Activated naive CD4-positive, alpha-beta T cell (primary cell): Measurements from ENCODE around the gene PODNL1.
A peak's percentile ranks its signal among the peaks of the same experiment; 100 is the strongest.

Experiments
- DNase-seq, 4 experiments: peaks; one replicate each; lab custom pipeline; 2025; lab: John Stamatoyannopoulos, UW

The PODNL1 gene

DNA sequence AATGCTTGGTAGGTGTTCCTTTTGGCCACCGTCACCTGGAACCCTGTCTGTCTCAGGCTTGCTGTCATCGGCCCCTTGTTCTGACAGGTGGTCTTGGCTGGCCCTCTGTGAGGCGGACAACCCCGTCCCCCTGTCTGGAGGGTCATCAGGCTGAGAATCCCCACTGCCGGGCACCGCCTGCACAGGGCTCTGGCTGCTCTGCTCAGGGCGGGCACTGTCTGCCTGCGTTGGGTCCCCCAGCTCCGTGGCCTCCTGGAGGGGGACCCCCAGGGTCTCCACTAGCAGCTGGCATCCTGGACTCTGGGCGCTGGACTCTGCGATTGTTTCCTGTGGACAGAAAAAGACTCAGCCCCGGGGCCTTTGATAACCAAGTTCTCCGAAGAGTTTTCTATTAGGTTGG lies 48.1 kb downstream of the PODNL1 start:
- DNase-seq, result no peak

- DNase-seq, result no peak
These were observed 49.9 kb downstream of the PODNL1 start for GRCh38 chr19:13888281-13888680.

GRCh38 chr19:13887517-13887916 lies 50.7 kb downstream of the PODNL1 start:
- no peak for DNase-seq

- no peak for DNase-seq
These were observed 51.2 kb downstream of the PODNL1 start for GRCh38 chr19:13887018-13887436.

DNA sequence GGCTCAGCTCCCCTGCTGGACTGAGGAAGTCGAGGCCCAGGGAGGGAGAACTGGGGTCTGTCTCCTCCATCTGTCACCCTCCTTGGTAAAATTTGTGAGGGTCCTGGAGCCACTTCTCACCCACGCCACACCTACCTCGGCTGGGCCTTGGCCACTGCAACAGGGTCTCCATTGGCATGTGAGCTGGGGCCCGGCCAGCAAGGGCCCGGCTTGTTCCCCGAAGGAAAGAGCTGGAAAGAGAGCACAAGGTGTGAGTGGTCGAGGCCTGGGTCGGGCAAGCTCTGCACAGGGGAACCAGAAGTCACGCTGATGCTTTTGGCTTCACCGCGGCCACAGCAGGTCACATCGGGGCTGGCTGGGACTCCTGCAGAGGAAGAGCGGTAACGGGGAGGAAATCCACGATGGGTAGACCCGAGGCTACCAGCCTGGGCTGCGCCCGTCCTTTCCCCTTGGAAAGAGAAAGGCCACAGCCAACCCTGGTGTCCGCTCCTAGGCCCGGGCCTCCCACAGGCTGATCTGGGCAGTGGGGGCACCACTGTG lies 52.3 kb downstream of the PODNL1 start:
- no peak for DNase-seq

GRCh38 chr19:13884726-13885591 lies 53.3 kb downstream of the PODNL1 start:
- no peak for DNase-seq

DNA sequence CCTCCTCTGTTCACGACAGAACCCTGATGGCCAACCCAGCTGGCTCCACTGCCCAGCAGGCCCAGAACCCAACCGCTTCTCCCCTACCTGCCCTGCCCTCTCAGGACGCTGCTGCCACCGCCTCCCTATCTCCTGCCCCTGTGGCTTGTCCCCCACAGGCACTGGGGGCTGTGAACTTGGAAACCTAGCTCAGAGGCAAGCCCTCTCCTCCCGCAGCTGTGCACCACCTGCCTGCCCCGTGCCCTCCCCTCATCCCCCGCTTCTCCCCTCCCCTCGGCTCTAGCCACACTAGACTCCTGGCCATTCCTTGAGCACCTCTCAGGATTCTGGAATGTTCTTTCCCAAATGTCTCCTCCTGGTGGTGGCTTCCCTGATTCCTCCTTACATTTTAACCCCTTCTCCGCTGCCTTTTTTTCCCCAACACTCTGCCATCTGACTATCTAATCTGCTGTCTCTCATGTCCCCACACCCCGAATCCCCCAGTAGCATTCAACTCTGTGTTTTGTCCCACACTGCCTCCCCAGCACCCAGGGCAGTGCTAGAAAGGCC lies 54.6 kb downstream of the PODNL1 start:
- no peak for DNase-seq

GRCh38 chr19:13882836-13883235 lies 55.4 kb downstream of the PODNL1 start:
- no peak for DNase-seq

DNA sequence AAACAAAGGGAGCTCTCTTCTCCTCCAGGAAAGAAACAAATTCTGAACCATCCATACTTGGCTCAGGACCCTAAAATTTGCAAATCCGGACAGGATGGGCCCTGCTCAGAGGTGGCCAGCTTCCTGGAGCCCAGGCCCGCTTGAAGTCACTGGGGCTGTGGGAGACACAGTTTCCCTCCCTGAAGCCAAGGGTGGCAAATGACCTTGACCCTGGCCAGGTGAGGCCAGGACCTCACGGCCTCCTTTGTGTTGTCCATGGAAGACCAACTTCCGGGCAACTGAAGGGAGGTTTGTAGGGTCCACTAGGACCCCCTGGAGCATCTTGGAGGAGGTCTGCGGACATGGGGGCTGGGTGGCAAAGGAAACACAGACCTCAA lies 55.8 kb downstream of the PODNL1 start:
- no peak for DNase-seq

GRCh38 chr19:13881692-13882418 lies 56.4 kb downstream of the PODNL1 start:
- DNase-seq, result peak in 1 of 4 experiments; percentile 17

GRCh38 chr19:13881251-13881691 lies 56.9 kb downstream of the PODNL1 start:
- no peak for DNase-seq
